Testis (tissue), 3 donors: ENCODE data around the gene GSK3A. TPM values are rescaled to one million over a fixed set of nuclear protein-coding genes. Genes with fewer than 3 reads are reported as not detected.

Source experiments
- DNase-seq: peaks from one replicate; pipeline ENCODE4 v3.0.0-alpha.2; 2019
- H3K27ac ChIP-seq, 2 donors: fragments of 200-600 bp; sonication (generic); one replicate each; pipeline ENCODE4 v1.5.1; 2019
- H3K27me3 ChIP-seq: fragments of 200-600 bp; sonication (generic); one replicate; pipeline ENCODE4 v1.5.1; 2019
- H3K36me3 ChIP-seq: fragments of 200-600 bp; sonication (generic); one replicate; pipeline ENCODE4 v1.5.1; 2017; ENCODE audit warnings: low read depth; ENCODE audit errors: missing control alignments
- H3K4me1 ChIP-seq: fragments of 200-600 bp; sonication (generic); one replicate; pipeline ENCODE4 v1.5.1; 2019
- H3K4me3 ChIP-seq, 2 donors: fragments of 200-600 bp; sonication (generic); one replicate each; pipeline ENCODE4 v1.5.1; 2017 to 2019
- H3K9me3 ChIP-seq: fragments of 200-600 bp; sonication (generic); one replicate; pipeline ENCODE4 v1.5.1; 2017
- CTCF ChIP-seq, 3 experiments: fragments of 450-650 bp in 2 of 3; fragments of 200-600 bp in 1 of 3; sonication (generic) in 1 of 3; IDR thresholded peaks; one replicate each; pipeline ENCODE4 v1.5.1; 2016 to 2019; ENCODE audit warnings: antibody characterized with exemption in 3 of 3, mild to moderate bottlenecking in 2 of 3, moderate library complexity in 1 of 3
- POLR2A ChIP-seq: fragments of 450-650 bp; IDR thresholded peaks from one replicate; pipeline ENCODE4 v1.6.1; 2017; ENCODE audit warnings: antibody characterized with exemption, mild to moderate bottlenecking, moderate library complexity
- WGBS, 2 donors: methylation state at CpG; one replicate each; pipeline ENCODE4 v1.1.5; 2018; 5-methylcytosine and 5-hydroxymethylcytosine counted together
- intact Hi-C: fragments of 100-400 bp; cut with DNase I; formaldehyde crosslinking; loops from one replicate; pipeline ENCODE4 v1.15.1; 2023; ENCODE audit warnings: low total_unique reads
- polyA plus RNA-seq: library from polyadenylated mRNA; stranded (reverse); fragments of 350-450 nt; fragmentation: Illumina TruSeq; extraction: RNeasy Lipid Tissue Mini Kit (QIAGEN cat#74804); gene quantifications from one replicate; pipeline ENCODE4 v1.2.3, GENCODE V29; 2014; ENCODE audit warnings: low read depth, low replicate concordance; ENCODE audit not compliant: insufficient read depth
- total RNA-seq, 2 donors: library from RNA; depleted of rRNA; stranded (reverse); fragments of >200 nt; gene quantifications; one replicate each; pipeline ENCODE4 v1.2.3, GENCODE V29; 2016

Gene GSK3A
- total and polyA plus RNA-seq, 3 donors from 2014 or later: 54.3 to 98.1 (median 64.3) TPM

- WGBS, 2 donors: 23 to 33% methylated on average over 6 to 7 of the region's 7 CpGs
- H3K4me1 ChIP-seq: peaks cover 78% of the 10 kb centered on the region
- H3K9me3 ChIP-seq: no peaks in the 10 kb centered on the region
- no peaks in the 10 kb centered on the region for H3K27me3 ChIP-seq
- no peaks in the 10 kb centered on the region for H3K36me3 ChIP-seq
- TF ChIP-seq POLR2A (no peak), CTCF (IDR thresholded peaks at IDR 0.05) (no peak)
- H3K4me3 ChIP-seq: peak overlapping the region in 1 of 2 donors; percentile 78
- no peak for DNase-seq
- peak overlapping the region; percentile 87 to 98 for H3K27ac ChIP-seq
- intact Hi-C loops: no loop called here
These were observed 39.7 kb upstream of the GSK3A start for GRCh38 chr19:42281827-42282762.

GRCh38 chr19:42281146-42281826 lies 38.9 kb upstream of the GSK3A start:
- TF ChIP-seq POLR2A (no peak), CTCF (IDR thresholded peaks at IDR 0.05) (no peak)
- Histone ChIP-seq H3K27me3 (no peaks in the 10 kb centered on the region), H3K36me3 (no peaks in the 10 kb centered on the region), H3K27ac (peak overlapping the region; percentile 87 to 98), H3K9me3 (no peaks in the 10 kb centered on the region), H3K4me1 (peaks cover 78% of the 10 kb centered on the region), H3K4me3 (peak overlapping the region; percentile 76 to 78)
- intact Hi-C loops: no loop called here
- DNase-seq: peak; percentile 72
- 9 to 12% methylated on average over 10 to 16 of the region's 25 CpGs for WGBS, 2 donors

GRCh38 chr19:42280815-42281145 lies 38.4 kb upstream of the GSK3A start:
- WGBS, 2 donors: 0% methylated on average over 7 to 20 of the region's 20 CpGs
- TF ChIP-seq POLR2A: no peak
- TF ChIP-seq CTCF (IDR thresholded peaks at IDR 0.05): no peak
- no peaks in the 10 kb centered on the region for H3K27me3 ChIP-seq
- DNase-seq: no peak
- peaks cover 73% of the 10 kb centered on the region for H3K4me1 ChIP-seq
- peak overlapping the region; percentile 76 to 78 for H3K4me3 ChIP-seq
- intact Hi-C loops: no loop called here
- no peaks in the 10 kb centered on the region for H3K9me3 ChIP-seq
- peak overlapping the region; percentile 87 to 98 for H3K27ac ChIP-seq
- H3K36me3 ChIP-seq: no peaks in the 10 kb centered on the region

GRCh38 chr19:42279902-42280814 lies 37.8 kb upstream of the GSK3A start:
- DNase-seq: peak; percentile 96
- H3K27me3 ChIP-seq: no peaks in the 10 kb centered on the region
- peak overlapping the region; percentile 87 to 98 for H3K27ac ChIP-seq
- no peaks in the 10 kb centered on the region for H3K36me3 ChIP-seq
- peak overlapping the region; percentile 76 to 78 for H3K4me3 ChIP-seq
- H3K9me3 ChIP-seq: no peaks in the 10 kb centered on the region
- intact Hi-C loops: no loop called here
- 0% methylated on average over 32 to 67 of the region's 89 CpGs for WGBS, 2 donors
- TF ChIP-seq CTCF (IDR thresholded peaks at IDR 0.05): peak; percentile 91 to 96 (median 95)
- no peak for TF ChIP-seq POLR2A
- peaks cover 67% of the 10 kb centered on the region for H3K4me1 ChIP-seq
